GM12872 (cell line): Measurements from ENCODE around the gene SPAG16.

ENCODE experiments used
- CTCF ChIP-seq: IDR thresholded peaks from 3 replicates; pipeline ENCODE4 v1.5.1; 2011; ENCODE audit warnings: low read depth, mild to moderate bottlenecking, low read length, moderate library complexity; ENCODE audit not compliant: insufficient read depth

Gene SPAG16

GRCh38 chr2:213284105-213285090, at the start of gene SPAG16:
Gene SPAG16 (plus strand): TSS chr2:213284464.
- TF ChIP-seq CTCF: no peak

GRCh38 chr2:213234641-213235040, 49.6 kb upstream of the SPAG16 start:
- no peak for TF ChIP-seq CTCF

GRCh38 chr2:213235741-213236140, 48.5 kb upstream of the SPAG16 start:
- no peak for TF ChIP-seq CTCF

- TF ChIP-seq CTCF: no peak
These were observed 47.0 kb upstream of the SPAG16 start for GRCh38 chr2:213237251-213237650.

- TF ChIP-seq CTCF: no peak
These were observed 46.5 kb upstream of the SPAG16 start for GRCh38 chr2:213237787-213238186.

- TF ChIP-seq CTCF: no peak
These were observed 45.3 kb upstream of the SPAG16 start for GRCh38 chr2:213238753-213239495.

GRCh38 chr2:213241817-213242216, 42.4 kb upstream of the SPAG16 start:
- TF ChIP-seq CTCF: no peak
